CD1c-positive myeloid dendritic cell (primary cell): ENCODE data around the gene RPL34.
"Not testable (repeated sequence)": the region's sequence is repeated elsewhere in the genome, so short reads cannot be mapped to it uniquely, and the experiment has no call there.

Experiments
- DNase-seq: peaks from one replicate; pipeline ENCODE4 v3.0.0-alpha.2; 2016; ENCODE audit errors: extremely low spot score

RPL34 gene

GRCh38 chr4:108620101-108620932, at the start of gene RPL34:
Gene RPL34 (plus strand): TSS chr4:108620576. CDS start chr4:108621960, 1,384 bp downstream.
- peak; percentile 99 for DNase-seq

DNA sequence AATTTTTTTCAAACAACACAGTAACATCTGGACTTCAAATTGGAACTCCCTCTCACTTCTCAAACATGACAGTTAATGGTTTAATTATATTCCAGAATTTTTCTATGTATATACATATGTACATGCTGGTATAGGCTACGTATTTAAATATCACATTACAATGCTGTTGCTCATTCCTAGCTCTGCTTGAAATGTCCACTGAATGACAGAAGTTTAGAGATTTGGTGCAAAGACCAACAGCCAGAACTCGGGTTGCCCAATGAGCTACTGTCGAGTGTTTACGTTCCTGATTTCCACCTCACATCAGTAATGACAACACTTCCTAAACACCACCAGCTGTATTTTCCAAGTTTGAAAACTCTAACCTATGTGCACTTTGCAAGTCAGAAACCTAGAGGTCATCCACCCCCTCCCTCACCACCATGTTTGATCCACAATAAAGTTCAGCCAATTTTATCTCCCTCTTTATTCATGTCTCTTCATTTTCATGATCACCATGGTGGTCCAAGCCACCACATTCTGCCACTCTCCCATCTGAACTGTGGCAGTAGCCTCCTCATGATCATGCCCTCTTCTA, 49.3 kb upstream of the RPL34 start:
- DNase-seq: no peak

DNA sequence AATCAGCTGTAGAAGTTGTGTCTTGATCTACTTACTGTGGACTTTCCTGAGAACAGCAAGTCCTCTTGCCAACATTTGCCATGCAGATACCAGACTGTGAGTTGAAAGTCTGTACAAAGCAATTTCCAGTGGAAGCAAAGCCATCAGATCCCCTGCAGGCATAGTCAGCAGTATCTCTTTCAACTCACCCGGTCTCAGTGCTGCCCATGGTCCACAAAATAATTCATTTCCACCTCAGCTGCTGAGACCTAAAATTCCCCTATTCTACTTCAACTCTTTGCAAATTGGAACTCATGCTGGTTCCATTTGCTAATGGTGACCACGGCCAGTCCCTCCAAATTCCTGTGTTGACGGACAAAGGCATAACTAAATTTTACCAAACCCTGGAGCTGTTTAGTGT, 46.0 kb upstream of the RPL34 start:
- DNase-seq: no peak

DNA sequence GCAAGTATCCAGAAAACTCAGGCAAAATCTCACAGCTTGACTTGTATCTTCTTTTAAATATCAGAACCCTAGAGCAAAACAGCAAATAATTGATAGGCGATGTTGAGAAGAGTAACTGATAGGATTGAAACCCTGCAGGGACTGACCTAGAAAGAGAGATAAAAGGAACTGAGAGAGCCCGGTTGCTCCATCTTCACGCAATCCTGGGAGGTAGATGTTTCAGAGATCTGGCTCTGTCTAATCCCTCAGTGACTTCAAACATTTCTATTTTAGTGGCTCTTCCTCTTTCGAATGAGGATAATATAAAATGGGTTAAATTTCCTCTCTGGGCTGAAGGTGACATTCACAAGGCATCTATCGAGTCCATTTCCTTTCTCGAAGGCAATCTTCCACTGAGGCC, 39.3 kb upstream of the RPL34 start:
- DNase-seq: no peak

DNA sequence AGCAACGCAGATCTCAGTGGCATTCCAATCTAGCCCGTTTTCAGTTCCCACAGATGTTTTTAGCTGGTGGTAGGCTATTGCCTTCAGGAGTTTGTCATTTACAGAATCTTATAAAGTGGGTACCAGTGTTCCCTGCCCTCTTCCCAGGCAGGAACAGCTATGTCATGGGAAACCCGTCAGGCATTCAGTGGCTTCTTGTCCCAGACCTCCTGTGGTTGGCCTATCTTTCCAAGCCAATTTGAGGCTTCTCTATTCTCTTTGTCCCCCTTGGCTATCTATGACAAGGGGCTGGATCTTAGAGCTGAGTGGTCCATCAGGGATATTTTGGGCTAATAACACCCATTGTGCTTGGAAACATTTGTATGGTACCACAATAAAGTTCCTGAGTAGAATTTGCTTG, 33.6 kb upstream of the RPL34 start:
- no peak for DNase-seq

- no peak for DNase-seq
Measured at GRCh38 chr4:108588878-108589277, 31.5 kb upstream of the RPL34 start.

- no peak for DNase-seq
Measured at GRCh38 chr4:108589961-108590360, 30.4 kb upstream of the RPL34 start.

- no peak for DNase-seq
Measured at GRCh38 chr4:108590776-108591175, 29.6 kb upstream of the RPL34 start.

GRCh38 chr4:108592674-108592986, 27.7 kb upstream of the RPL34 start:
- DNase-seq: no peak

- DNase-seq: not testable (repeated sequence)
Measured at GRCh38 chr4:108594296-108594695, 26.1 kb upstream of the RPL34 start.

- peak; percentile 36 for DNase-seq
Measured at GRCh38 chr4:108596344-108596743, 24.0 kb upstream of the RPL34 start.

- DNase-seq: no peak
Measured at GRCh38 chr4:108601106-108601505, 19.3 kb upstream of the RPL34 start.

- no peak for DNase-seq
Measured at GRCh38 chr4:108601532-108601931, 18.8 kb upstream of the RPL34 start.

DNA sequence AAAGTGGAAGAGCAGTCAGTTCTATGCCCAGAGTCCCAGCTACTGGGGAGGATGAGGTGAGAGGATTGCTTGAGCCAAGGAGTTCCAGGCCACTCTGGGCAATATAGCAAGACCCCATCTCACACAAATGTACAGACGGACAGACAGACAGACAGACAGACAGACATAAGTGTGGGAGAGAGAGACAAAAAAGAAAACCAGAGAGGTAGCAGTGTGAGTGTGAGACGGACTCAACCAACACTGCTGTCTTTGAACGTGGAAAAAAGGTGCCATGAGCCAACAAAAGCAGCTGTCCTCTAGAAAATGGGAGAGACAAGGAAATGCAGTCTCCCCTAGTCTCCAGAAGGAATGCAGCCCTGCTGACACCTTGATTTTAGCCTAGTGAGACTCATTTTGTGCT, 18.2 kb upstream of the RPL34 start:
- DNase-seq: no peak

DNA sequence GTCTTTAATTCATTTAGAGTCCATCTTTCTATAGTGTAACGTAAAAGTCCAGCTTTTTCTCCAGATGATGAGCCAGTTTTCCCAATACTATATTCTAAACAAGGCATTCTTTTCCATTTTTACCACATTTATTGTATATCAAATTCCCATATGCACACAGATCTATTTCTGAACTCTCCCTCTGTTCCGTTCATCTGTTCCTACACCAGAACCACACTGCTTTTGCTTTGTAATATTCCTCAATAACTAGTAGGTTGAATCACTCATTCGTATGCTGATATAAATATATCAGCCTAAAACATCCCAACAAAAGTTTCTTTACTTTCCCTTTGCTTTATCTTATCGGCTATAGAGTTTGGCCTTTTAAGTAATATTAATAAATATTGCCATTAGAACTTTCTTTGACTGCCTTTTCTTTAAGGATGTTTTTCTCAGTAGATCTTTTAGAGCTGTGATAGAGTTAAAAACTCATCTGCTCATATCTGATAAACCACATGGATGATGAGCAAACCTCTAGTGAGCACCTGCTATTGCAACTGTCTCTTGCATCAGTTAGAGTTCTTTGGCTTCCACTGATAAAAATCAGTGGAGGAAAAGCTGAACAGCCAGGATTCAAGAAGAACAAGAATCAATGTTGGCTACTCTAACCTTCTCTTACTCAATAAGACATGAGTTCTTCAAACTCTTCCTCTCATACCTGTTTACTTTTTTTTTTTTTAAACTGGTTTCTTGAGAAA, 13.1 kb upstream of the RPL34 start:
- DNase-seq: no peak

DNA sequence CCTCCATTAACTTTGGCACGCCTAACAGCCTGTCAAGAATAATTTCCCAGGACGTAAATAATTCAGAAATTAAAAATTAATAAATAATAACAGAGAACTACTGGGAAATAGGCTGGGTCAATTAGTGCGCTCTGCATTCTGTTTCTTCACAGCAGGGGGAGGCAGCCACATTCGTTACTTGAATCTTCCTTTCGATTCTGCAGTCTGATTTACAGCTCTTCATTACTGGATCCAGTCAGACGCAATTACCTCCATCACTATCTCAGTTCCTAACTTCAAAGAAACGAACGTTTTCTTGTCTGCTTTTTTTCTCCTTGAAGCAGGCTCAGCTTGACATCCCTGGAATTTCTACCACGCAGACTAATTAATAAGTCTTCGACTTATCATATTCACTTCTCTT, 9.0 kb upstream of the RPL34 start:
- no peak for DNase-seq

DNA sequence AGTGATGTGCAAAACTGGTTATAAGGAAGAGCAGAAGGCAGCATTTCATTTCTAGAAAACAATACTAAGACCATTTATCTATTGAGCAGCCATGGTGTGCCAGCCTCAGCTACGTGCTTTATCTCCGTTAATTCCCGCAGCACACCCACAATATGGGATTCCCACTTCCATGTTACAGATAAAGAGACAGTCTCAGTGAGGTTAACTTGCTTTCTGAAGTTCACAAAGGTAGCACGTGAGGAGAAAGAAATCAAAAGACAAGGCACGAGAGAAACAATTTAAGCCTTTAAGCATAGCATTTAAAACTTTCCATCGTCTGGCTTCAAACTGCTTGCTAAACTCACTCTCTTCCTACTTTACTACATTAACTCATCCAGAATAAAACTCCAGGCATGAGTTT, 8.0 kb upstream of the RPL34 start:
- DNase-seq: no peak

GRCh38 chr4:108619372-108620100, 840 bp upstream of the RPL34 start:
- no peak for DNase-seq

DNA sequence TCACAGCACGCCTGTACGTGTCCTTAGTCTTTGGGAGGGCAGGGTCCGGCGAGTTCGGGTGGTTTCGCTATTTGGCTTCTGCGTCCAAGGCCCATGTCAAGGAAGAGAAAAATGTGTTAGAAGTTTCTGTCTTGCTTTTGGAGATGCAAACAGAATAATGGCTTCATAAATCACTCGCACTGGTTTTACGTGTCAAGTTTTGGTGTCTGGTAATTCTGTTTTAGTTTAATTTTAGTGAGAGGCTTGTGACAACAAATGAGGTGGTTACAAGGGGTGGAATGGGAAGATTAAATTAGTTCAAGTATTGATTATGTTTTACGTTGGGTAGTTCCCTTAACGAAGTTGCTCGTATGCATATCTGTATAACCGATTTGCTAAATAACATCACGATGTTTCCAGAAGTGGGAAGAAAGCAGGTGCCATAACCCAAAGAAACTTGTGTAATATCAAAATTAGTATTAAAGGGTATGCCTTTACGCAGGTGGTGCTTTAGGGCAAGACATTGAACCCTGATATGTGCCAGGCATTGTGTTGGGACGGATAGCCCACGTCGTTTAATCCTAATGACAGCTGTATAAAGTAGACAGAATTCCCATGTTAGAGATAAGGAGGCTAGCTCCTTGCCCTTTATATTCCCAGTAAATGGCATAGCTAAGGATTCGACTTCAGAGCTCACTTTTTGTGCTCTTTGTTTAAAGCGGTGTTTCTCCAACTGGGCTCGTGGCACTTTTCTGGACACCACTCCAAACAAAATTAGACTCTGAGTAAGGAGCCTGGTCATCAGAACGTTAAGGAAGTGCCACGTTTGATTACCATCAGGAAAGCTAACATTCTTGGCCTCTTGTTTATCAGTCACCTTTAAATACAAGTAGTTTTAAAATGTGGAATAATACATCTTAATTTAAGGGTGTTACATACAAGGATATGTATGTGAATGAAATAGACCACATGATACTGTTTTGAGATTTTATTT, 843 bp downstream of the RPL34 start:
- peak; percentile 7 for DNase-seq

DNA sequence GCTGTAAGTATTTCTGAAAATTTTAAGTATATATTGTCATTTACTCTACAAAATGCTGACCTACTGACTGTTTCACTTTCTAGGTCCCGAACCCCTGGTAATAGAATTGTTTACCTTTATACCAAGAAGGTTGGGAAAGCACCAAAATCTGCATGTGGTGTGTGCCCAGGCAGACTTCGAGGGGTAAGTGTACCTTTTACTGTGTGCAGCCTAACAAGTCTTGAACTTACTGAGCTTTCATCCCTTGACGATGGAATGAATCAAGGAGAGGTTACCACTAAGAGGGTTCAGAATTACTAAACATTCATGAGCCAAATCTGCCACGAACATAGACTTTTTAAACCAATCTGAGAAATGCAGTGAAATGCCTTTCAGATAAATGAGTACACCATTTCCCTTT, 1.6 kb downstream of the RPL34 start:
- no peak for DNase-seq

GRCh38 chr4:108622828-108623227, 2.5 kb downstream of the RPL34 start:
- DNase-seq: no peak
